HCT116 (cell line): ENCODE data around the gene FAF2. TPM values are rescaled to one million over a fixed set of nuclear protein-coding genes. Genes with fewer than 3 reads are reported as not detected.

Experiments
- ATAC-seq: fragments of 200-7000 bp; cut with Tn5 transposase; 2 replicates; pipeline ENCODE4 v1.9.1; 2020; ENCODE audit warnings: mild to moderate bottlenecking, moderate library complexity
- BruUV-seq: library from RNA; stranded (reverse); fragments of 400-500 nt; replicated peaks from 2 replicates; lab custom pipeline; 2021; lab: Mats Ljungman, UMichigan
- CTCF ChIA-PET: fragments of 300-600 bp; sonication (Branson Sonifier 250); formaldehyde crosslinking; loops from one replicate; lab custom pipeline; 2021; ENCODE audit warnings: antibody characterized with exemption; lab: Charles Lee
- POLR2A ChIA-PET: fragments of 300-600, 350-600 bp; sonication (Branson Sonifier 250); formaldehyde crosslinking; loops from one replicate; lab custom pipeline; 2021; ENCODE audit warnings: antibody characterized with exemption; lab: Charles Lee
- RAD21 ChIA-PET, 2 experiments: fragments of 300-600 bp; sonication (Branson Sonifier 250); formaldehyde crosslinking; loops; one replicate each; lab custom pipeline; 2023; ENCODE audit warnings: low total read pairs in 2 of 2; ENCODE audit not compliant: uncharacterized antibody in 2 of 2, unreplicated experiment in 2 of 2, low non-redundant PET in 1 of 2; lab: Charles Lee
- DNase-seq: peaks from one replicate; pipeline ENCODE4 v3.0.0-alpha.2; 2010; ENCODE audit warnings: low read depth, low spot score
- H2AFZ ChIP-seq: fragments of 200-600 bp; shearing (Covaris generic), sonication (generic); 2 replicates; pipeline ENCODE4 v1.6.1; 2017; ENCODE audit warnings: low read depth, mixed run types, mixed read lengths, antibody characterized with exemption, low read length; ENCODE audit not compliant: poor library complexity, severe bottlenecking
- H3K27ac ChIP-seq: 2 replicates; pipeline ENCODE4 v1.5.1; 2012; ENCODE audit warnings: low read depth, low read length
- H3K27me3 ChIP-seq: fragments of 200-600 bp; sonication (generic); 2 replicates; pipeline ENCODE4 v1.6.1; 2016; ENCODE audit warnings: mixed run types, low read length, mixed read lengths; ENCODE audit not compliant: insufficient read depth
- H3K36me3 ChIP-seq, 2 experiments: fragments of 200-500 bp in 1 of 2; fragments of 200-600 bp in 1 of 2; sonication (Bioruptor generic) in 1 of 2; sonication (generic) in 1 of 2; 2 replicates each; pipeline versions ENCODE4 v1.5.1 to v1.6.1; 2014 to 2016; ENCODE audit warnings: low read length in 2 of 2, inconsistent platforms in 1 of 2, mixed read lengths in 1 of 2, mixed run types in 1 of 2; ENCODE audit not compliant: insufficient read depth in 2 of 2, control insufficient read depth in 1 of 2
- H3K4me1 ChIP-seq, 2 experiments: fragments of 200-600 bp in 1 of 2; sonication (generic) in 1 of 2; 2 replicates each; pipeline versions ENCODE4 v1.5.1 to v1.6.1; 2012 to 2017; ENCODE audit warnings: low read length in 2 of 2, inconsistent platforms in 1 of 2, mild to moderate bottlenecking in 1 of 2, mixed read lengths in 1 of 2, mixed run types in 1 of 2, moderate library complexity in 1 of 2; ENCODE audit not compliant: insufficient read depth in 2 of 2, control insufficient read depth in 1 of 2
- H3K4me2 ChIP-seq: fragments of 200-600 bp; sonication (generic); 2 replicates; pipeline ENCODE4 v1.6.1; 2017; ENCODE audit warnings: mixed run types, low read length, mixed read lengths
- H3K4me3 ChIP-seq, 2 experiments: fragments of 200-600 bp in 1 of 2; sonication (generic) in 1 of 2; replicated peaks in 1 of 2; 2 replicates each; pipeline ENCODE4 v1.5.1; 2011 to 2016; ENCODE audit warnings: low read length in 2 of 2, control low read depth in 1 of 2, low read depth in 1 of 2, mild to moderate bottlenecking in 1 of 2, mixed read lengths in 1 of 2, mixed run types in 1 of 2
- H3K79me2 ChIP-seq: fragments of 200-600 bp; sonication (generic); 2 replicates; pipeline ENCODE4 v1.6.1; 2017; ENCODE audit warnings: mild to moderate bottlenecking, mixed run types, low read length, moderate library complexity, mixed read lengths; ENCODE audit not compliant: insufficient read depth
- H3K9ac ChIP-seq: fragments of 200-600 bp; sonication (generic); 2 replicates; pipeline ENCODE4 v1.6.1; 2016; ENCODE audit warnings: low read length, mixed read lengths
- H3K9me2 ChIP-seq: fragments of 200-600 bp; sonication (generic), shearing (Covaris generic); 2 replicates; pipeline ENCODE4 v1.6.1; 2017; ENCODE audit warnings: mixed run types, mild to moderate bottlenecking, moderate library complexity; ENCODE audit not compliant: insufficient read depth
- H3K9me3 ChIP-seq, 2 experiments: fragments of 200-500 bp in 1 of 2; fragments of 200-600 bp in 1 of 2; sonication (Bioruptor generic) in 1 of 2; sonication (generic) in 1 of 2; 2 replicates each; pipeline ENCODE4 v1.6.1; 2014 to 2017; ENCODE audit warnings: low read length in 2 of 2, mixed read lengths in 2 of 2, inconsistent platforms in 1 of 2, low read depth in 1 of 2, mild to moderate bottlenecking in 1 of 2, mixed run types in 1 of 2, moderate library complexity in 1 of 2; ENCODE audit not compliant: control insufficient read depth in 1 of 2, insufficient read depth in 1 of 2
- H4K20me1 ChIP-seq: fragments of 200-600 bp; sonication (generic), shearing (Covaris generic); 2 replicates; pipeline ENCODE4 v1.6.1; 2017; ENCODE audit warnings: mixed run types, mild to moderate bottlenecking, moderate library complexity; ENCODE audit not compliant: insufficient read depth
- CBX3 ChIP-seq: IDR thresholded peaks from 2 replicates; pipeline ENCODE4 v1.6.1; 2012; ENCODE audit warnings: low read depth
- CTCF ChIP-seq, 3 experiments: fragments of 200-600 bp in 1 of 3; sonication (generic) in 1 of 3; IDR thresholded peaks in 2 of 3; conservative IDR thresholded peaks in 1 of 3; 2 replicates each; pipeline ENCODE4 v1.5.1; 2012 to 2017; ENCODE audit warnings: low read depth in 2 of 3, low read length in 2 of 3, antibody characterized with exemption in 1 of 3, borderline replicate concordance in 1 of 3, control low read depth in 1 of 3, mild to moderate bottlenecking in 1 of 3, mixed read lengths in 1 of 3, mixed run types in 1 of 3, moderate library complexity in 1 of 3; ENCODE audit not compliant: insufficient read depth in 1 of 3
- EGR1 ChIP-seq: IDR thresholded peaks from 2 replicates; pipeline ENCODE4 v1.6.1; 2012; ENCODE audit warnings: low read depth
- ELF1 ChIP-seq: IDR thresholded peaks from 2 replicates; pipeline ENCODE4 v1.6.1; 2012; ENCODE audit warnings: low read depth, borderline replicate concordance
- MAX ChIP-seq: IDR thresholded peaks from 2 replicates; pipeline ENCODE4 v1.6.1; 2012
- POLR2A ChIP-seq: IDR thresholded peaks from 2 replicates; pipeline ENCODE4 v1.7.0; 2011; ENCODE audit warnings: borderline replicate concordance; ENCODE audit not compliant: insufficient read depth, insufficient read length; ENCODE audit errors: extremely low read depth
- POLR2AphosphoS5 ChIP-seq: IDR thresholded peaks from 2 replicates; pipeline ENCODE4 v1.6.1; 2011; ENCODE audit warnings: mild to moderate bottlenecking, low read depth, low read length, moderate library complexity
- RAD21 ChIP-seq: IDR thresholded peaks from 2 replicates; pipeline ENCODE4 v1.6.1; 2012; ENCODE audit warnings: low read depth, mild to moderate bottlenecking
- SIN3A ChIP-seq: IDR thresholded peaks from 2 replicates; pipeline ENCODE4 v1.6.1; 2012; ENCODE audit warnings: low read depth
- SP1 ChIP-seq: IDR thresholded peaks from 2 replicates; pipeline ENCODE4 v1.6.1; 2012; ENCODE audit warnings: low read depth
- SRF ChIP-seq: IDR thresholded peaks from 2 replicates; pipeline ENCODE4 v1.6.1; 2012; ENCODE audit warnings: low read depth
- YY1 ChIP-seq: IDR thresholded peaks from 2 replicates; pipeline ENCODE4 v1.6.1; 2011; ENCODE audit warnings: low read length, low read depth, moderate library complexity, mild to moderate bottlenecking; ENCODE audit not compliant: insufficient replicate concordance; ENCODE audit errors: extremely low read depth
- ZBTB33 ChIP-seq: IDR thresholded peaks from 2 replicates; pipeline ENCODE4 v1.6.1; 2011; ENCODE audit warnings: mild to moderate bottlenecking, low read length, moderate library complexity; ENCODE audit not compliant: insufficient replicate concordance; ENCODE audit errors: extremely low read depth
- ZFX ChIP-seq: fragments of 450-650 bp; IDR thresholded peaks from 2 replicates; pipeline ENCODE4 v1.6.1; 2017
- intact Hi-C: fragments of 100-400 bp; cut with micrococcal nuclease; formaldehyde crosslinking; loops from 2 replicates; pipeline ENCODE4 v1.10.0; 2022
- total RNA-seq: library from RNA; stranded (reverse); gene quantifications from one replicate; pipeline ENCODE4 v1.2.1, GENCODE V29; 2021; ENCODE audit not compliant: unreplicated experiment

Gene FAF2
- total RNA-seq, 1 experiment from 2014 or later = 51.9 TPM

GRCh38 chr5:176543428-176544182 lies 95.4 kb downstream of the FAF2 start:
- CTCF ChIA-PET = interaction anchor here (0.8 to 1.0 kb wide), 2 partner anchors 35 to 128 kb away, joined by 3 to 4 read pairs; no protein-coding TSS in a partner anchor

GRCh38 chr5:176545388-176545736 lies 97.2 kb downstream of the FAF2 start:
- H3K79me2 ChIP-seq = no peaks in the 10 kb centered on the region
- no peaks in the 10 kb centered on the region for H4K20me1 ChIP-seq
- intact Hi-C loops = no loop called here
- no peaks in the 10 kb centered on the region for H3K36me3 ChIP-seq
- no peaks in the 10 kb centered on the region for H3K27me3 ChIP-seq
- H3K9me3 ChIP-seq = no peaks in the 10 kb centered on the region
- peak overlapping the region; percentile 21; the same call in 1 of the 2 replicates for H3K9ac ChIP-seq
- no peak overlapping the region for H3K27ac ChIP-seq
- H2AFZ ChIP-seq = no peak overlapping the region
- H3K4me3 ChIP-seq = no peak overlapping the region
- ATAC-seq (no peak), DNase-seq (no peak)
- no peaks in the 10 kb centered on the region for H3K9me2 ChIP-seq
- ChIA-PET POLR2A (no interaction called here), RAD21 (no interaction called here), CTCF (no interaction called here)
- peaks cover 31 to 60% of the 10 kb centered on the region in 2 experiments for H3K4me1 ChIP-seq
- no TSS peak for BruUV-seq
- H3K4me2 ChIP-seq = peak overlapping the region; percentile 99
- TF ChIP-seq CBX3 = no peak
- no peak for TF ChIP-seq ZBTB33
- TF ChIP-seq SRF = no peak
- TF ChIP-seq SP1 = no peak
- TF ChIP-seq ELF1 = no peak
- TF ChIP-seq RAD21 = no peak
- no peak for TF ChIP-seq CTCF (IDR thresholded peaks at IDR 0.05 in 2 of 3, conservative IDR thresholded peaks at IDR 0.05 in 1 of 3; ENCODE audit: borderline replicate concordance in 1 of 3, insufficient read depth in 1 of 3, low read depth in 2 of 3, low read length in 2 of 3)
- no peak for TF ChIP-seq EGR1
- no peak for TF ChIP-seq POLR2AphosphoS5
- TF ChIP-seq SIN3A = no peak

More at GRCh38 chr5:176543428-176544182, 95.4 kb downstream of the FAF2 start:
- no peaks in the 10 kb centered on the region for H4K20me1 ChIP-seq
- H3K4me1 ChIP-seq = peaks cover 34 to 64% of the 10 kb centered on the region in 2 experiments
- peak overlapping the region; percentile 92 for H3K27ac ChIP-seq
- peak overlapping the region; percentile 65 to 89 for H3K4me3 ChIP-seq
- intact Hi-C loops = loop anchor here (5.0 kb wide), 1 partner anchor 731 kb away; no protein-coding TSS in a partner anchor
- no peaks in the 10 kb centered on the region for H3K36me3 ChIP-seq
- H3K9me3 ChIP-seq = no peaks in the 10 kb centered on the region
- no peaks in the 10 kb centered on the region for H3K9me2 ChIP-seq
- no peak for DNase-seq
- H3K4me2 ChIP-seq = peak overlapping the region; percentile 99
- POLR2A ChIA-PET = interaction anchor here (0.6 kb wide), 2 partner anchors 42 to 243 kb away, joined by 3 to 4 read pairs; no protein-coding TSS in a partner anchor
- no peaks in the 10 kb centered on the region for H3K27me3 ChIP-seq
- RAD21 ChIA-PET = no interaction called here
- H2AFZ ChIP-seq = peak overlapping the region; percentile 74
- peak; percentile 85 for ATAC-seq
- TSS peak; percentile 80 for BruUV-seq
- TF ChIP-seq YY1 (peak; percentile 8), CBX3 (no peak), ZFX (peak; percentile 73), POLR2AphosphoS5 (peak; percentile 79), MAX (no peak), SP1 (no peak), POLR2A (peak; percentile 66)
- H3K79me2 ChIP-seq = no peaks in the 10 kb centered on the region
- H3K9ac ChIP-seq = peak overlapping the region; percentile 74
